H1 (cell line): ENCODE measurements around the gene WDR6. TPM values are rescaled to one million over a fixed set of nuclear protein-coding genes. Genes with fewer than 3 reads are reported as not detected.

Experiments
- CHD1 ChIP-seq: IDR thresholded peaks from 2 replicates; pipeline ENCODE4 v1.6.1; 2012; ENCODE audit warnings: low read depth, low read length, improper control_type of control experiment
- CTBP2 ChIP-seq: IDR thresholded peaks from 2 replicates; pipeline ENCODE4 v1.7.0; 2011; ENCODE audit warnings: borderline replicate concordance, mild to moderate bottlenecking, moderate library complexity, mixed read lengths, low read length; ENCODE audit not compliant: insufficient read depth, insufficient read length
- NANOG ChIP-seq: IDR thresholded peaks from 2 replicates; pipeline ENCODE4 v1.6.1; 2011; ENCODE audit warnings: low read length, low read depth, mild to moderate bottlenecking, inconsistent platforms; ENCODE audit not compliant: insufficient read depth, poor library complexity, severe bottlenecking
- TEAD4 ChIP-seq: IDR thresholded peaks from 2 replicates; pipeline ENCODE4 v1.6.1; 2012; ENCODE audit warnings: low read depth, low read length, inconsistent platforms, mixed read lengths
- ZNF274 ChIP-seq: IDR thresholded peaks from 2 replicates; pipeline ENCODE4 v1.7.0; 2012; ENCODE audit warnings: low read length, borderline replicate concordance; ENCODE audit errors: extremely low read depth
- polyA plus RNA-seq, 7 experiments: library from polyadenylated mRNA; depleted of rRNA in 3 of 7; stranded (reverse) in 5 of 7; unstranded in 2 of 7; fragments of >200 nt in 5 of 7; fragments of 200-250 nt in 2 of 7; gene quantifications; 1 replicate in 5 of 7; 2 replicates in 1 of 7; 4 replicates in 1 of 7; pipeline versions ENCODE4 v1.2.1 to v1.2.3, GENCODE V29; 2011 to 2013; ENCODE audit warnings: missing spikeins in 2 of 7, mixed read lengths in 2 of 7
- total RNA-seq: library from RNA; stranded (reverse); fragmentation: NEBNext Ultra II Directional; extraction: Animal tissue kit (Norgen Biotek cat#: 25700); gene quantifications from 2 replicates; pipeline ENCODE4 v1.2.1, GENCODE V29; 2021

WDR6 gene
- total and polyA plus RNA-seq, 2 of the 8 experiments (the other 6 are each of a cell fraction or from before 2014, with no cell fraction given) = 180 to 257 TPM

DNA sequence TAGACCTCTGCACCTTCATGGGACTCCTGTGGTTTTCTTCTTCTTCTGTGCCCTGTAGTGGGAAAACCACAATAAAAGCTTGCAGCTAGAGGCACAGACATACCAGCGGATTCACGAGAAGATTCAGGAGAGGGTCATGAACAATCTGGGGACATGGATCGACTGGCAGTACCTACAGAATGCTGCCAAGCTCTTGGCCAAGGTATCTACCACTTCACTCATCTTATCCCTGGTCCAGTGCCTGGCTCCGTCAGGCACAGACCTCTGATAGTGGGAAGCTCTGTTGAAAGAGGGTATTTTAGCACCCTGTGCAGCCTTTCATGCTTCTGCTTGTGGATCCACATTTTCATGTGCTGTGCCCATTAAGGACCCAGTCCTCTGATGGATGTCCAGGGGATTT lies 26.9 kb upstream of the WDR6 start (continued):
- no peak for TF ChIP-seq NANOG
- TF ChIP-seq CHD1 = no peak
- no peak for TF ChIP-seq ZNF274
- no peak for TF ChIP-seq CTBP2
- TF ChIP-seq TEAD4 = no peak
